Skeletal muscle satellite cell (primary cell): ENCODE measurements around the gene GATB.
A peak's percentile ranks its signal among the peaks of the same experiment; 100 is the strongest.

Experiments used
- H3K27me3 ChIP-seq: 2 replicates; pipeline ENCODE4 v1.7.0; 2013; ENCODE audit warnings: low read length; ENCODE audit not compliant: control insufficient read depth, insufficient read depth
- H3K36me3 ChIP-seq: 2 replicates; pipeline ENCODE4 v1.7.0; 2013; ENCODE audit warnings: mild to moderate bottlenecking, control low read depth, low read length; ENCODE audit not compliant: insufficient read depth
- H3K4me1 ChIP-seq: 2 replicates; pipeline ENCODE4 v1.7.0; 2013; ENCODE audit warnings: low read length; ENCODE audit not compliant: control insufficient read depth, insufficient read depth
- H3K4me2 ChIP-seq: 2 replicates; pipeline ENCODE4 v1.7.0; 2013; ENCODE audit warnings: mild to moderate bottlenecking, low read length
- H3K4me3 ChIP-seq: 2 replicates; pipeline ENCODE4 v1.7.0; 2013; ENCODE audit warnings: low read length
- H3K9ac ChIP-seq: 2 replicates; pipeline ENCODE4 v1.7.0; 2013; ENCODE audit warnings: mild to moderate bottlenecking, low read depth, low read length, moderate library complexity
- H3K9me3 ChIP-seq: replicated peaks from 2 replicates; pipeline ENCODE4 v1.7.0; 2013; ENCODE audit warnings: mild to moderate bottlenecking, control low read depth, low read length

Gene GATB

GRCh38 chr4:151784706-151785105 lies 23.9 kb upstream of the GATB start:
- Histone ChIP-seq H3K9ac (no peak overlapping the region), H3K36me3 (no peaks in the 10 kb centered on the region), H3K4me1 (no peaks in the 10 kb centered on the region), H3K4me2 (no peak overlapping the region), H3K27me3 (peaks cover 33% of the 10 kb centered on the region), H3K4me3 (no peak overlapping the region), H3K9me3 (no peaks in the 10 kb centered on the region)

GRCh38 chr4:151783867-151784266 lies 23.1 kb upstream of the GATB start:
- H3K9me3 ChIP-seq, result no peaks in the 10 kb centered on the region
- no peak overlapping the region for H3K4me3 ChIP-seq
- H3K4me2 ChIP-seq, result no peak overlapping the region
- no peaks in the 10 kb centered on the region for H3K4me1 ChIP-seq
- H3K36me3 ChIP-seq, result no peaks in the 10 kb centered on the region
- no peak overlapping the region for H3K9ac ChIP-seq
- H3K27me3 ChIP-seq, result peaks cover 31% of the 10 kb centered on the region

- Histone ChIP-seq H3K4me2 (no peak overlapping the region), H3K9ac (no peak overlapping the region), H3K36me3 (no peaks in the 10 kb centered on the region), H3K4me3 (no peak overlapping the region), H3K9me3 (no peaks in the 10 kb centered on the region), H3K27me3 (peaks cover 31% of the 10 kb centered on the region), H3K4me1 (no peaks in the 10 kb centered on the region)
These were observed 21.5 kb upstream of the GATB start for GRCh38 chr4:151782296-151782695.

- Histone ChIP-seq H3K36me3 (no peaks in the 10 kb centered on the region), H3K4me2 (no peak overlapping the region), H3K4me1 (no peaks in the 10 kb centered on the region), H3K9ac (no peak overlapping the region), H3K9me3 (no peaks in the 10 kb centered on the region), H3K4me3 (no peak overlapping the region), H3K27me3 (peaks cover 31% of the 10 kb centered on the region)
These were observed 20.2 kb upstream of the GATB start for GRCh38 chr4:151781026-151781425.

GRCh38 chr4:151777471-151777870 lies 16.7 kb upstream of the GATB start:
- Histone ChIP-seq H3K9me3 (no peaks in the 10 kb centered on the region), H3K36me3 (no peaks in the 10 kb centered on the region), H3K4me1 (no peaks in the 10 kb centered on the region), H3K27me3 (peaks cover 23% of the 10 kb centered on the region), H3K9ac (no peak overlapping the region), H3K4me3 (no peak overlapping the region), H3K4me2 (no peak overlapping the region)

- Histone ChIP-seq H3K36me3 (no peaks in the 10 kb centered on the region), H3K4me2 (no peak overlapping the region), H3K9ac (no peak overlapping the region), H3K4me3 (no peak overlapping the region), H3K9me3 (no peaks in the 10 kb centered on the region), H3K4me1 (no peaks in the 10 kb centered on the region), H3K27me3 (peaks cover 25% of the 10 kb centered on the region)
These were observed 13.5 kb upstream of the GATB start for GRCh38 chr4:151774324-151774723.

GRCh38 chr4:151772274-151772673 lies 11.5 kb upstream of the GATB start:
- H3K4me3 ChIP-seq, result no peak overlapping the region

GRCh38 chr4:151771664-151772063 lies 10.9 kb upstream of the GATB start:
- H3K4me3 ChIP-seq, result no peak overlapping the region
- H3K4me2 ChIP-seq, result no peak overlapping the region
- H3K27me3 ChIP-seq, result peaks cover 35% of the 10 kb centered on the region
- H3K36me3 ChIP-seq, result no peaks in the 10 kb centered on the region
- no peaks in the 10 kb centered on the region for H3K9me3 ChIP-seq
- H3K4me1 ChIP-seq, result no peaks in the 10 kb centered on the region
- H3K9ac ChIP-seq, result no peak overlapping the region

More at GRCh38 chr4:151772274-151772673, 11.5 kb upstream of the GATB start:
- Histone ChIP-seq H3K36me3 (no peaks in the 10 kb centered on the region), H3K9me3 (no peaks in the 10 kb centered on the region), H3K4me1 (no peaks in the 10 kb centered on the region), H3K9ac (no peak overlapping the region), H3K4me2 (no peak overlapping the region), H3K27me3 (peaks cover 32% of the 10 kb centered on the region)

- Histone ChIP-seq H3K9ac (no peak overlapping the region), H3K36me3 (no peaks in the 10 kb centered on the region), H3K27me3 (peaks cover 35% of the 10 kb centered on the region), H3K9me3 (no peaks in the 10 kb centered on the region), H3K4me1 (no peaks in the 10 kb centered on the region), H3K4me2 (no peak overlapping the region), H3K4me3 (no peak overlapping the region)
These were observed 9.3 kb upstream of the GATB start for GRCh38 chr4:151770154-151770553.

- no peaks in the 10 kb centered on the region for H3K9me3 ChIP-seq
- H3K4me3 ChIP-seq, result no peak overlapping the region
- peaks cover 42% of the 10 kb centered on the region for H3K27me3 ChIP-seq
- no peak overlapping the region for H3K4me2 ChIP-seq
- H3K4me1 ChIP-seq, result no peaks in the 10 kb centered on the region
- H3K9ac ChIP-seq, result no peak overlapping the region
- no peaks in the 10 kb centered on the region for H3K36me3 ChIP-seq
These were observed 8.0 kb upstream of the GATB start for GRCh38 chr4:151768835-151769234.

GRCh38 chr4:151766691-151767090 lies 5.9 kb upstream of the GATB start:
- H3K9ac ChIP-seq, result no peak overlapping the region
- H3K27me3 ChIP-seq, result peaks cover 31% of the 10 kb centered on the region
- H3K4me1 ChIP-seq, result no peaks in the 10 kb centered on the region

GRCh38 chr4:151760002-151760401 lies 805 bp downstream of the GATB start:
- Histone ChIP-seq H3K4me3 (peak overlapping the region; percentile 94), H3K36me3 (no peaks in the 10 kb centered on the region), H3K4me2 (peak overlapping the region; percentile 95), H3K9me3 (no peaks in the 10 kb centered on the region), H3K4me1 (peaks cover 10% of the 10 kb centered on the region), H3K27me3 (peaks cover 5% of the 10 kb centered on the region), H3K9ac (peak overlapping the region; percentile 93)

More at GRCh38 chr4:151766691-151767090, 5.9 kb upstream of the GATB start:
- no peaks in the 10 kb centered on the region for H3K36me3 ChIP-seq
- no peak overlapping the region for H3K4me2 ChIP-seq
- no peak overlapping the region for H3K4me3 ChIP-seq
- no peaks in the 10 kb centered on the region for H3K9me3 ChIP-seq
